Measurements from ENCODE around the gene NLRP13.

The NLRP13 gene

DNA sequence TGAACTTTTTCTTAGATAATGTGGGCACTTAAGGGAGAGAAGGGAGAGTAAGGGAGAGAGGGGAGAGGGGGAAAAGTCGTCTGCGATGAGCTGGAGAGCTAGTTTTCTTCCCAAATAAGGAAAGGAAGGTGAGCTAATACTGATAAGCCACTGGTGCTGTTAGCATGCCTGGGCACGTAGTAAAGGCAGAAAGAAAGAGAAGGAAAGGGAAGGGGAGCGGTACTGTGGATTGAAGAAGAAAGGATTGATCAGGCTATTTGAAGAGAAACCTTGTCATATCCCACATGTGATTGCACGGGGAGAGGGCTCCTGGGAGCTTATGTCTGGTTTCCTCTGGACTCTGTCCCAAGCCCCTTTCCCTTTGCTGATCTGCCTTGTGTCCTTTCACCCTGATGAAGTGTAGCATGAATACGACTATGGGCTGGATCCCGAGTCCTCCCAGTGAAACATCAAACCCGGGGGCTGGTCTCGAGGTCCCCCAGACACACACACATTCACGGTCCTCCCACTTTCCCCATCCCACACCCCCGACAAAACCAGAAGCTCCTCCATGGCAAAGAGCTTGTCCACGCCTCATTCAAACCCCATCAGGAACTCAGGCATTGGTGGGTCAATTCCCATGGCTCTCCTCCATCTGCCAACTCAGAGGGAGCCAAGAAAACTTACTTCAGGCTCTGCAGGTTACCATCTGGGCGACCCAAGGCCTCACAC lies 30.6 kb downstream of the NLRP13 start:
- DNase-seq, result no peak

GRCh38 chr19:55898911-55899310 lies 33.2 kb downstream of the NLRP13 start:
- no peak for DNase-seq

GRCh38 chr19:55882626-55883025 lies 49.5 kb downstream of the NLRP13 start:
- no peak for DNase-seq

DNA sequence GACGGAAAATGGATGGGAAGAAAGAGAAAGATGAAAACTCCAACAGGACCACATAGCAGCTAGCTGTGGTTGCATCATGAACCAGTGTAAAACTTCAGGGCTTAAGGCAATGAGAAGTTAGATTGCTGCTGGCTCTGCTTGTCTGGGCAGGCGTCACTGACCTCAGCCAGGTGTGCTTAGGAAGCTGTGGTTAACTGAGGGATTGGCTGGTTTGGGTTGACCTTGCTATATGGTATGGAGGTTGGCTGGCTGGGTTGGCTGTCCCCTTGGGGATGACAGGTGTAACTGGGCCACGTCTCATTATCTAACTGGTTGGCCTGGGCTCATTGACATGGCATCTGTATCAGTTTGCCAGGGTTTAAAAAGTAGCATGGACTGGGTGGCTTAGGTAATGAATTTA lies 54.9 kb downstream of the NLRP13 start:
- DNase-seq, result no peak

DNA sequence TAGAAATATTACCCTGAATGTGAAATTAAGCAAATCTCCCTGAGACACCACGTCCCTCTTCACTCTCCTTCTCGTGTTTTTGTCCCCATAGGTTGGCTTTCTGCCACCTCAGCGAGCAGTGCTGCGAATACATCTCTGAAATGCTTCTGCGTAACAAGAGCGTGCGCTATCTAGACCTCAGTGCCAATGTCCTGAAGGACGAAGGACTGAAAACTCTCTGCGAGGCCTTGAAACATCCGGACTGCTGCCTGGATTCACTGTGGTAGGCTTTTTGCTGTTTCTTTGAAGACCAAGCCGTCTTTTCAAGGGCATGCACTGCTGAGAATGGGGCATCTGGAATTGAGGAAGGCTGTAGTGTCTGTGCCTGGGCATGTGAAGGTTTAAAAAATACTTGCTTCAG lies 61.4 kb downstream of the NLRP13 start:
- DNase-seq, result no peak

GRCh38 chr19:55867101-55867500 lies 65.0 kb downstream of the NLRP13 start:
- DNase-seq, result no peak

GRCh38 chr19:55866521-55866920 lies 65.6 kb downstream of the NLRP13 start:
- no peak for DNase-seq

DNA sequence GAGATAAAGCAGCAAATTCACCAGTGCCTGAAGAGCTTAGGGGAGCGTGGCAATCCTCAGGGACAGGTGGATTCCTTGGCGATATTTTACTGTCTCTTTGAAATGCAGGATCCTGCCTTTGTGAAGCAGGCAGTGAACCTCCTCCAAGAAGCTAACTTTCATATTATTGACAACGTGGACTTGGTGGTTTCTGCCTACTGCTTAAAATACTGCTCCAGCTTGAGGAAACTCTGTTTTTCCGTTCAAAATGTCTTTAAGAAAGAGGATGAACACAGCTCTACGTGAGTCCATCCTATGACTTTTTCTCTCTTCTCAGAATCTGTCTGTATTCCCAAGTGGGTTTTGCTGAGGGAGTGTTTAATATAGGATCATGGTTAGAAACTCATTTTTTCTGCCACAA lies 73.2 kb downstream of the NLRP13 start:
- no peak for DNase-seq

DNA sequence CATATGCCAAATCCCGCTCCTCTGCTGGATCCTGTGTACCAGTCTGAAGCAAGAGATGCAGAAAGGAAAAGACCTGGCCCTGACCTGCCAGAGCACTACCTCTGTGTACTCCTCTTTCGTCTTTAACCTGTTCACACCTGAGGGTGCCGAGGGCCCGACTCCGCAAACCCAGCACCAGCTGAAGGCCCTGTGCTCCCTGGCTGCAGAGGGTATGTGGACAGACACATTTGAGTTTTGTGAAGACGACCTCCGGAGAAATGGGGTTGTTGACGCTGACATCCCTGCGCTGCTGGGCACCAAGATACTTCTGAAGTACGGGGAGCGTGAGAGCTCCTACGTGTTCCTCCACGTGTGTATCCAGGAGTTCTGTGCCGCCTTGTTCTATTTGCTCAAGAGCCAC lies 73.7 kb downstream of the NLRP13 start:
- no peak for DNase-seq

DNA sequence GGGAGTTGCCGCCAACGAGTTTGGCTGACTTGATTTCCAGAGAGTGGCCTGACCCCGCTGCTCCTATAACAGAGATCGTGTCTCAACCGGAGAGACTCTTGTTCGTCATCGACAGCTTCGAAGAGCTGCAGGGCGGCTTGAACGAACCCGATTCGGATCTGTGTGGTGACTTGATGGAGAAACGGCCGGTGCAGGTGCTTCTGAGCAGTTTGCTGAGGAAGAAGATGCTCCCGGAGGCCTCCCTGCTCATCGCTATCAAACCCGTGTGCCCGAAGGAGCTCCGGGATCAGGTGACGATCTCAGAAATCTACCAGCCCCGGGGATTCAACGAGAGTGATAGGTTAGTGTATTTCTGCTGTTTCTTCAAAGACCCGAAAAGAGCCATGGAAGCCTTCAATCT lies 74.2 kb downstream of the NLRP13 start:
- DNase-seq, result no peak

DNA sequence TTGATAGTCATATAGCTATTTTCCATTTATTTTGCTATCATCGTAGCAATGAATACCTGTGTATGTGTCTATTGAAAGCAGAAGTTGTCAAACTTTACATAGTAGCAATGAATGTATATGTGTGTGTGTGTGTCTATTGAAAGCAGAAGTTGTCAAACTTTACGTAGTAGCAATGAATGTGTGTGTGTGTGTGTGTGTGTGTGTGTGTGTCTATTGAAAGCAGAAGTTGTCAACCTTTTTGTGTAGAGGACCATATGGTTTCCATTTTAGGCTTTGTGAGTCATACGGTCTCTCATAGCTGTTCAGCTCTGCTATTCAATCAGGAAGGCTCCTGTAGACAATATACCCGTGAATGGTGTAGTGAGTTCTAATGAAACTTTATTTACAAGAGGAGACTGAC lies 75.0 kb downstream of the NLRP13 start:
- no peak for DNase-seq

GRCh38 chr19:55855160-55855559 lies 77.0 kb downstream of the NLRP13 start:
- DNase-seq, result no peak

Measured in NCI-H1048 (cell line).